ENCODE measurements around the gene C6orf132. TPM values are rescaled to one million over a fixed set of nuclear protein-coding genes. Genes with fewer than 3 reads are reported as not detected.

C6orf132 gene
- total and polyA plus RNA-seq, 9 of the 15 experiments (the other 6 are each of a cell fraction or from before 2014, with no cell fraction given) = 0.06 to 0.35 (median 0.14) TPM

- no peak for TF ChIP-seq THRA (IDR thresholded peaks at IDR 0.05)
- TF ChIP-seq ZBTB34 (CRISPR knock-in tag; IDR thresholded peaks at IDR 0.05) = no peak
- TF ChIP-seq CTCFL (IDR thresholded peaks at IDR 0.05; ENCODE audit: borderline replicate concordance, insufficient read depth, low read depth, low read length, poor library complexity, severe bottlenecking) = no peak
- TF ChIP-seq ZBTB40 (IDR thresholded peaks at IDR 0.05) = 0 out of 2 replicates have a peak, but pooled peaks have one; percentile 39
- no peak for TF ChIP-seq ZBTB40 (CRISPR knock-in tag; IDR thresholded peaks at IDR 0.05)
- no peak for TF ChIP-seq ETS1 (conservative IDR thresholded peaks at IDR 0.05; ENCODE audit: control insufficient read depth, low read depth, low read length)
- TF ChIP-seq NCOA4 (IDR thresholded peaks at IDR 0.05; ENCODE audit: partially characterized antibody) = no peak
- TF ChIP-seq ZFP30 (CRISPR knock-in tag; IDR thresholded peaks at IDR 0.05; ENCODE audit: borderline replicate concordance) = no peak
- no peak for TF ChIP-seq PYGO2 (tag; IDR thresholded peaks at IDR 0.05)
Measured at GRCh38 chr6:42137194-42137753, 5.1 kb downstream of the C6orf132 start (continued).

Measured in K562 (cell line).